WTC11 (cell line): ENCODE results near the gene SUSD4. TPM values are rescaled to one million over a fixed set of nuclear protein-coding genes. Genes with fewer than 3 reads are reported as not detected.

Experiments used
- ATAC-seq: fragments of 200-7000 bp; cut with Tn5 transposase; 2 replicates; pipeline ENCODE4 v1.10.0; 2021; ENCODE audit warnings: mild to moderate bottlenecking, moderate library complexity
- CTCF ChIA-PET: fragments of 300-600 bp; sonication (Branson Sonifier 250); formaldehyde crosslinking; loops from one replicate; lab custom pipeline; 2021; ENCODE audit warnings: antibody characterized with exemption; lab: Charles Lee
- POLR2A ChIA-PET: fragments of 350-600 bp; sonication (Branson Sonifier 250); formaldehyde crosslinking; loops from one replicate; lab custom pipeline; 2021; ENCODE audit warnings: antibody characterized with exemption; lab: Charles Lee
- DNase-seq: peaks from one replicate; pipeline ENCODE4 v3.0.0; 2021; ENCODE audit warnings: low spot score
- H3K27ac Mint-ChIP-seq: 2 replicates; pipeline ENCODE4 v1.8.0; 2021; ENCODE audit warnings: mixed read lengths
- H3K27me3 Mint-ChIP-seq: 2 replicates; pipeline ENCODE4 v1.8.0; 2021; ENCODE audit warnings: low read depth, mild to moderate bottlenecking, moderate library complexity, mixed read lengths
- H3K36me3 Mint-ChIP-seq: 2 replicates; pipeline ENCODE4 v1.8.0; 2021; ENCODE audit warnings: mixed read lengths
- H3K4me1 Mint-ChIP-seq: 2 replicates; pipeline ENCODE4 v1.8.0; 2022; ENCODE audit warnings: mixed read lengths
- H3K4me3 Mint-ChIP-seq: 2 replicates; pipeline ENCODE4 v1.8.0; 2021; ENCODE audit warnings: mild to moderate bottlenecking, moderate library complexity, mixed read lengths
- H3K9me3 Mint-ChIP-seq: 2 replicates; pipeline ENCODE4 v1.8.0; 2021; ENCODE audit warnings: mixed read lengths
- CREB1 ChIP-seq: sonication (generic); formaldehyde crosslinking; IDR thresholded peaks from 2 replicates; pipeline ENCODE4 v1.8.0; 2023; ENCODE audit warnings: mild to moderate bottlenecking, missing genetic modification reagents
- ETV6 ChIP-seq: sonication (generic); formaldehyde crosslinking; IDR thresholded peaks from 2 replicates; pipeline ENCODE4 v1.8.1; 2022; ENCODE audit warnings: mild to moderate bottlenecking, missing genetic modification reagents
- FOXJ3 ChIP-seq: sonication (generic); formaldehyde crosslinking; IDR thresholded peaks from 2 replicates; pipeline ENCODE4 v1.9.0; 2021; ENCODE audit warnings: missing genetic modification reagents, mild to moderate bottlenecking, borderline replicate concordance
- GABPB1 ChIP-seq: sonication (generic); formaldehyde crosslinking; IDR thresholded peaks from 2 replicates; pipeline ENCODE4 v1.8.1; 2023; ENCODE audit warnings: mild to moderate bottlenecking, missing genetic modification reagents
- GTF2I ChIP-seq: fragments of 250-450 bp; sonication (Bioruptor Pico); conservative IDR thresholded peaks from 2 replicates; pipeline ENCODE4 v1.4.0; 2021; ENCODE audit warnings: mild to moderate bottlenecking
- NFE2L1 ChIP-seq: sonication (generic); formaldehyde crosslinking; IDR thresholded peaks from 2 replicates; pipeline ENCODE4 v1.8.1; 2023; ENCODE audit warnings: missing genetic modification reagents
- NR1H2 ChIP-seq: sonication (generic); formaldehyde crosslinking; IDR thresholded peaks from 2 replicates; pipeline ENCODE4 v1.9.0; 2021; ENCODE audit warnings: mild to moderate bottlenecking, moderate library complexity, missing genetic modification reagents
- NR2C2 ChIP-seq: sonication (generic); formaldehyde crosslinking; IDR thresholded peaks from 2 replicates; pipeline ENCODE4 v1.8.0; 2022; ENCODE audit warnings: mild to moderate bottlenecking, missing genetic modification reagents
- SMAD3 ChIP-seq: sonication (generic); formaldehyde crosslinking; IDR thresholded peaks from 2 replicates; pipeline ENCODE4 v1.8.0; 2022; ENCODE audit warnings: missing genetic modification reagents, mild to moderate bottlenecking, borderline replicate concordance
- ZBTB21 ChIP-seq: sonication (generic); formaldehyde crosslinking; IDR thresholded peaks from 2 replicates; pipeline ENCODE4 v1.8.1; 2023; ENCODE audit warnings: mild to moderate bottlenecking, missing genetic modification reagents, borderline replicate concordance
- ZNF416 ChIP-seq: fragments of 250-450 bp; sonication (Bioruptor Pico); IDR thresholded peaks from 2 replicates; pipeline ENCODE4 v1.9.0; 2021; ENCODE audit warnings: mild to moderate bottlenecking, inconsistent platforms
- total RNA-seq: library from RNA; stranded (reverse); gene quantifications from 3 replicates; pipeline ENCODE4 v1.2.3, GENCODE V29; 2021
- TF ChIP-seq, protein P1 (sequence below): fragments of 250-450 bp; sonication (Bioruptor Pico); IDR thresholded peaks from 2 replicates; pipeline ENCODE4 v1.9.0; 2021; ENCODE audit warnings: mild to moderate bottlenecking, borderline replicate concordance
- TF ChIP-seq, protein P2 (sequence below): sonication (generic); formaldehyde crosslinking; IDR thresholded peaks from 2 replicates; pipeline ENCODE4 v1.8.1; 2022; ENCODE audit warnings: mild to moderate bottlenecking, missing genetic modification reagents, moderate library complexity, borderline replicate concordance
- TF ChIP-seq, protein P3 (sequence below): fragments of 250-450 bp; sonication (Bioruptor Pico); IDR thresholded peaks from 2 replicates; pipeline ENCODE4 v1.9.0; 2021; ENCODE audit warnings: mild to moderate bottlenecking
- TF ChIP-seq, protein P4 (sequence below): fragments of 250-450 bp; sonication (Bioruptor Pico); IDR thresholded peaks from 2 replicates; pipeline ENCODE4 v1.9.0; 2021; ENCODE audit warnings: moderate library complexity, mild to moderate bottlenecking, inconsistent platforms, borderline replicate concordance
- TF ChIP-seq, protein P5 (sequence below): fragments of 250-450 bp; sonication (Bioruptor Pico); IDR thresholded peaks from 2 replicates; pipeline ENCODE4 v1.9.0; 2021; ENCODE audit warnings: mild to moderate bottlenecking
- TF ChIP-seq, protein P6 (sequence below): sonication (generic); formaldehyde crosslinking; IDR thresholded peaks from 2 replicates; pipeline ENCODE4 v1.8.1; 2023; ENCODE audit warnings: mild to moderate bottlenecking, missing genetic modification reagents, moderate library complexity
- TF ChIP-seq, protein P7 (sequence below): sonication (generic); formaldehyde crosslinking; conservative IDR thresholded peaks from 2 replicates; pipeline ENCODE4 v1.8.1; 2022; ENCODE audit warnings: mild to moderate bottlenecking, missing genetic modification reagents

SUSD4 gene
- total RNA-seq, 1 experiment from 2014 or later, result 1.8 TPM

DNA sequence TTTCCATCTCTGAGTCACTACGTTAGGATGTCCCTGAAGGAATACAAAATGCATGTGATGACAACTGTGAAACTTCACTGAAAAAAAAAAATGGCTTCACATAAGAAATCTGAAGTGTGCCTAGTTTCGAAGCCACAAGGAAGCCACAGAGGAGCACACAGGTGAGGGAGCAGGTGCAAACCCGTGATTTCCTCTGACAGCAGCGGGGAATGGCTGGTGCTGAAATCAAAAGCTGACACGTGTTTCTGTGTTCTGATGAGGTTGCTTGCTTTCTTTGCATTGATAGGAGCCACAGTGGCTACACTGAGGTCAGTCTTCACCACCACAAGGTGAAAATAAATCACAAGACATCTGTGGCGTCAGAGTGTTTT, 115.2 kb downstream of the SUSD4 start (continued):
- TF ChIP-seq, protein P1, sequence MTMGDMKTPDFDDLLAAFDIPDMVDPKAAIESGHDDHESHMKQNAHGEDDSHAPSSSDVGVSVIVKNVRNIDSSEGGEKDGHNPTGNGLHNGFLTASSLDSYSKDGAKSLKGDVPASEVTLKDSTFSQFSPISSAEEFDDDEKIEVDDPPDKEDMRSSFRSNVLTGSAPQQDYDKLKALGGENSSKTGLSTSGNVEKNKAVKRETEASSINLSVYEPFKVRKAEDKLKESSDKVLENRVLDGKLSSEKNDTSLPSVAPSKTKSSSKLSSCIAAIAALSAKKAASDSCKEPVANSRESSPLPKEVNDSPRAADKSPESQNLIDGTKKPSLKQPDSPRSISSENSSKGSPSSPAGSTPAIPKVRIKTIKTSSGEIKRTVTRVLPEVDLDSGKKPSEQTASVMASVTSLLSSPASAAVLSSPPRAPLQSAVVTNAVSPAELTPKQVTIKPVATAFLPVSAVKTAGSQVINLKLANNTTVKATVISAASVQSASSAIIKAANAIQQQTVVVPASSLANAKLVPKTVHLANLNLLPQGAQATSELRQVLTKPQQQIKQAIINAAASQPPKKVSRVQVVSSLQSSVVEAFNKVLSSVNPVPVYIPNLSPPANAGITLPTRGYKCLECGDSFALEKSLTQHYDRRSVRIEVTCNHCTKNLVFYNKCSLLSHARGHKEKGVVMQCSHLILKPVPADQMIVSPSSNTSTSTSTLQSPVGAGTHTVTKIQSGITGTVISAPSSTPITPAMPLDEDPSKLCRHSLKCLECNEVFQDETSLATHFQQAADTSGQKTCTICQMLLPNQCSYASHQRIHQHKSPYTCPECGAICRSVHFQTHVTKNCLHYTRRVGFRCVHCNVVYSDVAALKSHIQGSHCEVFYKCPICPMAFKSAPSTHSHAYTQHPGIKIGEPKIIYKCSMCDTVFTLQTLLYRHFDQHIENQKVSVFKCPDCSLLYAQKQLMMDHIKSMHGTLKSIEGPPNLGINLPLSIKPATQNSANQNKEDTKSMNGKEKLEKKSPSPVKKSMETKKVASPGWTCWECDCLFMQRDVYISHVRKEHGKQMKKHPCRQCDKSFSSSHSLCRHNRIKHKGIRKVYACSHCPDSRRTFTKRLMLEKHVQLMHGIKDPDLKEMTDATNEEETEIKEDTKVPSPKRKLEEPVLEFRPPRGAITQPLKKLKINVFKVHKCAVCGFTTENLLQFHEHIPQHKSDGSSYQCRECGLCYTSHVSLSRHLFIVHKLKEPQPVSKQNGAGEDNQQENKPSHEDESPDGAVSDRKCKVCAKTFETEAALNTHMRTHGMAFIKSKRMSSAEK, result no peak

DNA sequence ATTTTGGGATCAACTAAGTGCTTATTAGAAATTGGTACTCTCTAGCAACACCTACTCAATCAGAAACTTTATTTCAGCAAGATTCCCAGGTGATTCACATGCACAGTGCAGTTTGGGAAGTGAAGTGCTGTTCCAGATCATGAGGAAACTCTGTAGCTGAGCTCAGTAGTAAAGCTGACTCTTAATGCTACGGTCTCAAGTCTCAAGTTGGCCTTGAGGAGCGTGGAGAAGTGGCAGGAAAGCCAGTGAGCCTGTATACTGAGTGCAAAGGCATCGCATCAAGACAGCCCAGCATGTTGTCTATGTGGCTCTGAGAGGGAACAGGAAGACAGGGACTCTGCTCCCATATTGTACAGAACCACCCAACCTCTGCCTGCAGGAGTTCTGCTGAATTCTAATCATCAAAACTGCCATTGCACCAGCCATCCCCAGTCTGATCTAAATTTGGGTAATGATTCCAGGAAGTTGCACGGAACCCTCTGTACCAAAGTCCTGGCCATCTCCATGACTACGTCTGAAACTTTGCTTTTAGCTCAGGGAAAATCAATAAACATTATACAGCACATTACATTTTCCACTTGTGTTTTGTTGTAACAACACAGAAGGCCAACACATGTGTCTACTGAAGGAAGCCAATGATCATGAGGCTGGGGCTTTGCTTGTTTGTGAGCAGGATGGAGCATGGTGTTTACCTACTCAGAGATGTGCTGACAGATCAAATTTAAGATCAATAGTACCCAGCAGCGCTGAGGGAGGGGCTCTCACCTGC, 115.8 kb downstream of the SUSD4 start:
- TF ChIP-seq ETV6 (no peak), GABPB1 (CRISPR knock-in tag) (0 out of 2 replicates have a peak, but pooled peaks have one; percentile 36)
- no peak overlapping the region for H3K27ac Mint-ChIP-seq
- DNase-seq, result no peak
- ChIA-PET CTCF (interaction anchor here (0.6 kb wide), 1 partner anchor 435 kb away, joined by 3 read pairs; no protein-coding TSS in a partner anchor), POLR2A (no interaction called here)
- no peak overlapping the region for H3K4me3 Mint-ChIP-seq
- H3K27me3 Mint-ChIP-seq, result no peaks in the 10 kb centered on the region
- H3K4me1 Mint-ChIP-seq, result no peaks in the 10 kb centered on the region
- ATAC-seq, result no peak
- H3K36me3 Mint-ChIP-seq, result no peaks in the 10 kb centered on the region
- peaks cover 4% of the 10 kb centered on the region for H3K9me3 Mint-ChIP-seq

DNA sequence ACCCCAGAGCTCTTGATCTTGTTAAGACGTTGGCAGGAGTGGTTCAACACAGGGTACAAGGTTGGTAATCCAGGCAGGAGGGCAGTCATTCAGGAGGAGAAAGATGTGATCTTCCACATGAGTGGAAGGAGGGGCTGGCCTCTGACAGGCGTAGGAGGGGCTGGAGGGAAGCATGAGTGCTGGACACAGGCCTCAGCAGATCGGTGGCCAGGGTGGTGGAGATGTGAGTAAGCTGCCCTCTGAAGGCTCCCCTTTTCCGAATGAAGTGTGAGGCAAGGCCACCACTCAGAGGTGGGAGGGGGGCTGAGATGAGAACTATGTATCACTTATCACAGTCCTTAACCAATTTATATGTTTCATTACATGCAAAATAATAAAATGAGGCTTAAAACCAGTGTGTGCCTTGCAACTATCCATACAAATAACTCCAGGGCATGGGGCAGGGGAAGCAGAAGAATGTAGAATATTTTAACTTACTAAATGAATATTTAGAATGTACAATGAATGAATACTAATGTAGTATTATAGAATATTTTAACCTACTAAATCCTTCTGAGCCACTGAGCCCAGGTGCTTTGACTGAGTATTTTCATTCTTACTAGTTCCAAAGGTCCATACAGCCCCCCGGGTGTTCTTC, 117.4 kb downstream of the SUSD4 start:
- CTCF ChIA-PET, result no interaction called here
- Mint-ChIP-seq H3K9me3 (peaks cover 4% of the 10 kb centered on the region), H3K4me3 (no peak overlapping the region), H3K27me3 (no peaks in the 10 kb centered on the region), H3K36me3 (no peaks in the 10 kb centered on the region), H3K4me1 (no peaks in the 10 kb centered on the region), H3K27ac (no peak overlapping the region)
- POLR2A ChIA-PET, result interaction anchor here (0.6 kb wide), 1 partner anchor 240 kb away, joined by 5 read pairs; no protein-coding TSS in a partner anchor
- ATAC-seq (no peak), DNase-seq (no peak)
- TF ChIP-seq ZBTB21 (no peak), SMAD3 (CRISPR knock-in tag) (no peak), NR2C2 (CRISPR knock-in tag) (no peak), ETV6 (no peak), GTF2I (no peak)

DNA sequence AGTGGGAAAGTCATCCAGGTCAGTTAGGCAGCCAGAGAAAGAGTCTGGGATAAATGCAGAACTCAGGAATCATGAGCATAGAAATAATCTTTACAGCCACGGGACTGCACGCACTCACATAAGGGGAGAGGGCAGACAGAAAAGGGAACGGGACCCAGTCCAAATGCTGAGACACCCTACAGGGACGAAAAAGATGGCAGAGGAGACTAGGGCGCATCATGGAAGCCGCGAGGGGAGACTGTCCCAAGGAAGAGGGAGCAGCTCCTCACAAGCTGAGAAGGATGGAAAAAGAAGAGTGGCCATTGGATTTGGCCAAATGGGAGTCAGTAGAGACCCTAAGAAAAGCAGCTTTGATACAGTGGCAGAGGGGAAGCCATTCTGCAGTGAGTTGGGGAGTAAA, 118.0 kb downstream of the SUSD4 start:
- DNase-seq, result no peak
- no peak for ATAC-seq
- H3K27ac Mint-ChIP-seq, result no peak overlapping the region
- ChIA-PET POLR2A (no interaction called here), CTCF (no interaction called here)
- 0 out of 2 replicates have a peak, but pooled peaks cover under 1% of the 10 kb centered on the region for H3K9me3 Mint-ChIP-seq
- H3K36me3 Mint-ChIP-seq, result no peaks in the 10 kb centered on the region
- H3K4me3 Mint-ChIP-seq, result no peak overlapping the region
- no peaks in the 10 kb centered on the region for H3K4me1 Mint-ChIP-seq
- H3K27me3 Mint-ChIP-seq, result no peaks in the 10 kb centered on the region
- TF ChIP-seq NR1H2 (CRISPR knock-in tag) (no peak), ZNF416 (CRISPR knock-in tag) (no peak), CREB1 (CRISPR knock-in tag) (no peak), NFE2L1 (CRISPR knock-in tag) (no peak), FOXJ3 (CRISPR knock-in tag) (no peak)
- TF ChIP-seq, protein P2, sequence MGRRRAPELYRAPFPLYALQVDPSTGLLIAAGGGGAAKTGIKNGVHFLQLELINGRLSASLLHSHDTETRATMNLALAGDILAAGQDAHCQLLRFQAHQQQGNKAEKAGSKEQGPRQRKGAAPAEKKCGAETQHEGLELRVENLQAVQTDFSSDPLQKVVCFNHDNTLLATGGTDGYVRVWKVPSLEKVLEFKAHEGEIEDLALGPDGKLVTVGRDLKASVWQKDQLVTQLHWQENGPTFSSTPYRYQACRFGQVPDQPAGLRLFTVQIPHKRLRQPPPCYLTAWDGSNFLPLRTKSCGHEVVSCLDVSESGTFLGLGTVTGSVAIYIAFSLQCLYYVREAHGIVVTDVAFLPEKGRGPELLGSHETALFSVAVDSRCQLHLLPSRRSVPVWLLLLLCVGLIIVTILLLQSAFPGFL (CRISPR knock-in tag), result no peak
- TF ChIP-seq, protein P3, sequence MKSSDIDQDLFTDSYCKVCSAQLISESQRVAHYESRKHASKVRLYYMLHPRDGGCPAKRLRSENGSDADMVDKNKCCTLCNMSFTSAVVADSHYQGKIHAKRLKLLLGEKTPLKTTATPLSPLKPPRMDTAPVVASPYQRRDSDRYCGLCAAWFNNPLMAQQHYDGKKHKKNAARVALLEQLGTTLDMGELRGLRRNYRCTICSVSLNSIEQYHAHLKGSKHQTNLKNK (CRISPR knock-in tag), result no peak
- TF ChIP-seq, protein P4, sequence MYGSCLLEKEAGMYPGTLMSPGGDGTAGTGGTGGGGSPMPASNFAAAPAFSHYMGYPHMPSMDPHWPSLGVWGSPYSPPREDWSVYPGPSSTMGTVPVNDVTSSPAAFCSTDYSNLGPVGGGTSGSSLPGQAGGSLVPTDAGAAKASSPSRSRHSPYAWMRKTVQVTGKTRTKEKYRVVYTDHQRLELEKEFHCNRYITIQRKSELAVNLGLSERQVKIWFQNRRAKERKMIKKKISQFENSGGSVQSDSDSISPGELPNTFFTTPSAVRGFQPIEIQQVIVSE (CRISPR knock-in tag), result no peak
- TF ChIP-seq, protein P5, sequence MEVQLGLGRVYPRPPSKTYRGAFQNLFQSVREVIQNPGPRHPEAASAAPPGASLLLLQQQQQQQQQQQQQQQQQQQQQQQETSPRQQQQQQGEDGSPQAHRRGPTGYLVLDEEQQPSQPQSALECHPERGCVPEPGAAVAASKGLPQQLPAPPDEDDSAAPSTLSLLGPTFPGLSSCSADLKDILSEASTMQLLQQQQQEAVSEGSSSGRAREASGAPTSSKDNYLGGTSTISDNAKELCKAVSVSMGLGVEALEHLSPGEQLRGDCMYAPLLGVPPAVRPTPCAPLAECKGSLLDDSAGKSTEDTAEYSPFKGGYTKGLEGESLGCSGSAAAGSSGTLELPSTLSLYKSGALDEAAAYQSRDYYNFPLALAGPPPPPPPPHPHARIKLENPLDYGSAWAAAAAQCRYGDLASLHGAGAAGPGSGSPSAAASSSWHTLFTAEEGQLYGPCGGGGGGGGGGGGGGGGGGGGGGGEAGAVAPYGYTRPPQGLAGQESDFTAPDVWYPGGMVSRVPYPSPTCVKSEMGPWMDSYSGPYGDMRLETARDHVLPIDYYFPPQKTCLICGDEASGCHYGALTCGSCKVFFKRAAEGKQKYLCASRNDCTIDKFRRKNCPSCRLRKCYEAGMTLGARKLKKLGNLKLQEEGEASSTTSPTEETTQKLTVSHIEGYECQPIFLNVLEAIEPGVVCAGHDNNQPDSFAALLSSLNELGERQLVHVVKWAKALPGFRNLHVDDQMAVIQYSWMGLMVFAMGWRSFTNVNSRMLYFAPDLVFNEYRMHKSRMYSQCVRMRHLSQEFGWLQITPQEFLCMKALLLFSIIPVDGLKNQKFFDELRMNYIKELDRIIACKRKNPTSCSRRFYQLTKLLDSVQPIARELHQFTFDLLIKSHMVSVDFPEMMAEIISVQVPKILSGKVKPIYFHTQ (CRISPR knock-in tag), result no peak
- TF ChIP-seq, protein P6, sequence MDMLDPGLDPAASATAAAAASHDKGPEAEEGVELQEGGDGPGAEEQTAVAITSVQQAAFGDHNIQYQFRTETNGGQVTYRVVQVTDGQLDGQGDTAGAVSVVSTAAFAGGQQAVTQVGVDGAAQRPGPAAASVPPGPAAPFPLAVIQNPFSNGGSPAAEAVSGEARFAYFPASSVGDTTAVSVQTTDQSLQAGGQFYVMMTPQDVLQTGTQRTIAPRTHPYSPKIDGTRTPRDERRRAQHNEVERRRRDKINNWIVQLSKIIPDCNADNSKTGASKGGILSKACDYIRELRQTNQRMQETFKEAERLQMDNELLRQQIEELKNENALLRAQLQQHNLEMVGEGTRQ (CRISPR knock-in tag), result no peak
- TF ChIP-seq, protein P7, sequence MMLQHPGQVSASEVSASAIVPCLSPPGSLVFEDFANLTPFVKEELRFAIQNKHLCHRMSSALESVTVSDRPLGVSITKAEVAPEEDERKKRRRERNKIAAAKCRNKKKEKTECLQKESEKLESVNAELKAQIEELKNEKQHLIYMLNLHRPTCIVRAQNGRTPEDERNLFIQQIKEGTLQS (CRISPR knock-in tag), result no peak
